Effector memory CD4-positive, alpha-beta T cell (primary cell): ENCODE data around the gene MRPL43.

Source experiments
- DNase-seq, 3 donors: peaks; one replicate each; pipeline ENCODE4 v3.0.0-alpha.2; 2020
- H3K27ac ChIP-seq: 2 replicates; pipeline ENCODE4 v1.7.0; 2013; ENCODE audit warnings: mild to moderate bottlenecking, low read length, moderate library complexity; ENCODE audit not compliant: insufficient read depth, poor library complexity, severe bottlenecking
- H3K27me3 ChIP-seq: replicated peaks from 2 replicates; pipeline ENCODE4 v1.7.0; 2013; ENCODE audit warnings: mild to moderate bottlenecking, low read length; ENCODE audit not compliant: insufficient read depth, control insufficient read depth, poor library complexity, severe bottlenecking
- H3K36me3 ChIP-seq: 2 replicates; pipeline ENCODE4 v1.7.0; 2013; ENCODE audit warnings: mild to moderate bottlenecking, low read length, moderate library complexity; ENCODE audit not compliant: control insufficient read depth, insufficient read depth
- H3K4me1 ChIP-seq: 2 replicates; pipeline ENCODE4 v1.7.0; 2013; ENCODE audit warnings: low read length, mild to moderate bottlenecking; ENCODE audit not compliant: control insufficient read depth, insufficient read depth, poor library complexity, severe bottlenecking
- H3K4me3 ChIP-seq: 2 replicates; pipeline ENCODE4 v1.7.0; 2013; ENCODE audit warnings: low read length, low read depth, mild to moderate bottlenecking; ENCODE audit not compliant: insufficient read depth, poor library complexity, severe bottlenecking
- H3K9me3 ChIP-seq: 2 replicates; pipeline ENCODE4 v1.7.0; 2013; ENCODE audit warnings: mild to moderate bottlenecking, low read length, moderate library complexity; ENCODE audit not compliant: control insufficient read depth

The MRPL43 gene

GRCh38 chr10:100972904-100973535 is 14.3 kb downstream of the MRPL43 start:
- no peak overlapping the region for H3K4me3 ChIP-seq
- peaks cover 6% of the 10 kb centered on the region for H3K4me1 ChIP-seq
- no peaks in the 10 kb centered on the region for H3K36me3 ChIP-seq
- no peak overlapping the region for H3K27ac ChIP-seq
- no peaks in the 10 kb centered on the region for H3K27me3 ChIP-seq
- no peaks in the 10 kb centered on the region for H3K9me3 ChIP-seq
- DNase-seq, result no peak

GRCh38 chr10:100972115-100972903 is 15.0 kb downstream of the MRPL43 start:
- peaks cover 6% of the 10 kb centered on the region for H3K4me1 ChIP-seq
- no peaks in the 10 kb centered on the region for H3K36me3 ChIP-seq
- H3K27ac ChIP-seq, result no peak overlapping the region
- H3K27me3 ChIP-seq, result no peaks in the 10 kb centered on the region
- no peak overlapping the region for H3K4me3 ChIP-seq
- DNase-seq, result no peak
- no peaks in the 10 kb centered on the region for H3K9me3 ChIP-seq

GRCh38 chr10:100970914-100971811 is 16.1 kb downstream of the MRPL43 start:
- no peak for DNase-seq
- Histone ChIP-seq H3K9me3 (no peaks in the 10 kb centered on the region), H3K27ac (no peak overlapping the region), H3K36me3 (peaks cover 6% of the 10 kb centered on the region), H3K27me3 (no peaks in the 10 kb centered on the region), H3K4me1 (peaks cover 6% of the 10 kb centered on the region), H3K4me3 (no peak overlapping the region)

GRCh38 chr10:100970076-100970913 is 17.0 kb downstream of the MRPL43 start:
- peak; percentile 8 to 17 (median 14) for DNase-seq
- Histone ChIP-seq H3K4me3 (peak overlapping the region; percentile 67), H3K9me3 (no peaks in the 10 kb centered on the region), H3K4me1 (peaks cover 6% of the 10 kb centered on the region), H3K36me3 (peaks cover 6% of the 10 kb centered on the region), H3K27me3 (no peaks in the 10 kb centered on the region), H3K27ac (no peak overlapping the region)

- Histone ChIP-seq H3K27me3 (no peaks in the 10 kb centered on the region), H3K4me3 (peak within 1 kb of the TSS; percentile 67), H3K4me1 (peaks cover 6% of the 10 kb centered on the region), H3K9me3 (no peaks in the 10 kb centered on the region), H3K27ac (no peak within 1 kb of the TSS), H3K36me3 (peaks cover 6% of the 10 kb centered on the region)
- DNase-seq, result peak in 1 of 3 donors; percentile 14
These were observed 17.9 kb downstream of the MRPL43 start, which contains the start of gene SEMA4G for GRCh38 chr10:100969187-100970075. Gene SEMA4G (plus strand): TSS chr10:100969504. CDS start chr10:100972913, 3,409 bp downstream.

- Histone ChIP-seq H3K27ac (no peak overlapping the region), H3K4me3 (peak overlapping the region; percentile 39), H3K27me3 (no peaks in the 10 kb centered on the region), H3K9me3 (no peaks in the 10 kb centered on the region), H3K4me1 (peaks cover 6% of the 10 kb centered on the region), H3K36me3 (peaks cover 6% of the 10 kb centered on the region)
- no peak for DNase-seq
These were observed 18.5 kb downstream of the MRPL43 start for GRCh38 chr10:100968863-100969186.

- peaks cover 6% of the 10 kb centered on the region for H3K36me3 ChIP-seq
- peaks cover 6% of the 10 kb centered on the region for H3K4me1 ChIP-seq
- H3K9me3 ChIP-seq, result no peaks in the 10 kb centered on the region
- H3K27ac ChIP-seq, result no peak overlapping the region
- no peak overlapping the region for H3K4me3 ChIP-seq
- no peak for DNase-seq
- no peaks in the 10 kb centered on the region for H3K27me3 ChIP-seq
These were observed 19.1 kb downstream of the MRPL43 start for GRCh38 chr10:100968062-100968736.

GRCh38 chr10:100967332-100967731 is 20.0 kb downstream of the MRPL43 start:
- no peaks in the 10 kb centered on the region for H3K27me3 ChIP-seq
- no peak overlapping the region for H3K4me3 ChIP-seq
- DNase-seq, result no peak
- peaks cover 14% of the 10 kb centered on the region for H3K36me3 ChIP-seq
- H3K9me3 ChIP-seq, result no peaks in the 10 kb centered on the region
- no peak overlapping the region for H3K27ac ChIP-seq
- peaks cover 6% of the 10 kb centered on the region for H3K4me1 ChIP-seq
